K562 (cell line): Measurements from ENCODE around the gene TMEM30A. TPM values are rescaled to one million over a fixed set of nuclear protein-coding genes. Genes with fewer than 3 reads are reported as not detected.

ENCODE experiments used
- BHLHE40 ChIP-seq: IDR thresholded peaks from 2 replicates; pipeline ENCODE4 v1.6.1; 2011; ENCODE audit warnings: low read length, improper control_type of control experiment
- C11orf30 ChIP-seq: fragments of 450-650 bp; IDR thresholded peaks from 2 replicates; pipeline ENCODE4 v1.6.1; 2016; ENCODE audit warnings: low read depth, mild to moderate bottlenecking
- CREBBP ChIP-seq: IDR thresholded peaks from one replicate; pipeline ENCODE4 v1.6.1; 2012; ENCODE audit warnings: low read depth, mild to moderate bottlenecking, control low read depth, inconsistent platforms, low read length
- DIDO1 ChIP-seq: fragments of 450-650 bp; IDR thresholded peaks from 2 replicates; pipeline ENCODE4 v1.6.1; 2016; ENCODE audit warnings: low read depth, missing biosample characterization, missing genetic modification characterization
- E2F3 ChIP-seq: fragments of 250-450 bp; sonication (Bioruptor Pico); IDR thresholded peaks from 2 replicates; pipeline ENCODE4 v1.4.0; 2020; ENCODE audit warnings: mild to moderate bottlenecking
- GATAD2A ChIP-seq: fragments of 450-650 bp; IDR thresholded peaks from 2 replicates; pipeline ENCODE4 v1.6.1; 2017
- HCFC1 ChIP-seq: IDR thresholded peaks from 2 replicates; pipeline ENCODE4 v1.6.1; 2012; ENCODE audit warnings: low read depth, low read length, improper control_type of control experiment
- HNRNPUL1 ChIP-seq: fragments of 200-400 bp; formaldehyde crosslinking; IDR thresholded peaks from 2 replicates; pipeline ENCODE4 v1.6.1; 2017; ENCODE audit warnings: low read length
- MYC ChIP-seq, 2 experiments: fragments of 250-450 bp in 1 of 2; sonication (Bioruptor Pico) in 1 of 2; IDR thresholded peaks; 2 replicates each; pipeline versions ENCODE4 v1.5.1 to v1.6.1; 2012 to 2021; ENCODE audit warnings: low read depth in 2 of 2, borderline replicate concordance in 1 of 2, improper control_type of control experiment in 1 of 2, low read length in 1 of 2, mild to moderate bottlenecking in 1 of 2, moderate library complexity in 1 of 2
- TEAD1 ChIP-seq, 2 experiments: fragments of 450-650 bp in 1 of 2; sonication (generic) in 1 of 2; formaldehyde crosslinking; IDR thresholded peaks; 2 replicates each; pipeline versions ENCODE4 v1.4.0 to v1.8.0; 2020 to 2022; ENCODE audit warnings: mild to moderate bottlenecking in 2 of 2, missing genetic modification reagents in 1 of 2
- XRCC5 ChIP-seq: fragments of 200-400 bp; formaldehyde crosslinking; IDR thresholded peaks from 2 replicates; pipeline ENCODE4 v1.6.1; 2017; ENCODE audit warnings: low read depth, mild to moderate bottlenecking, low read length
- ZSCAN29 ChIP-seq: fragments of 450-650 bp; IDR thresholded peaks from 2 replicates; pipeline ENCODE4 v1.6.1; 2017
- polyA plus RNA-seq, 8 experiments: library from polyadenylated mRNA; depleted of rRNA in 4 of 8; stranded (reverse) in 5 of 8; unstranded in 3 of 8; fragments of >200 nt; fragmentation: Nextera tagmentation in 2 of 8; fragmentation: Illumina TruSeq in 1 of 8; extraction: Ambion mirVana in 2 of 8; extraction: Trizol in 1 of 8; gene quantifications; 2 replicates each; pipeline versions ENCODE4 v1.2.1 to v1.2.3, GENCODE V29; 2011 to 2014; ENCODE audit warnings: inconsistent platforms in 1 of 8, missing spikeins in 1 of 8
- total RNA-seq, 7 experiments: library from RNA; depleted of rRNA in 6 of 7; stranded (reverse); fragments of >200 nt in 6 of 7; fragmentation: Illumina TruSeq in 2 of 7; extraction: Trizol in 2 of 7; gene quantifications; 2 replicates each; pipeline versions ENCODE4 v1.2.1 to v1.2.3, GENCODE V29; 2011 to 2021; ENCODE audit warnings: low replicate concordance in 1 of 7
- TF ChIP-seq, protein P1 (sequence below): fragments of 250-450 bp; sonication (Bioruptor Pico); IDR thresholded peaks from 2 replicates; pipeline ENCODE4 v1.8.0; 2021; ENCODE audit warnings: moderate library complexity, mild to moderate bottlenecking, inconsistent platforms
- TF ChIP-seq, protein P2 (sequence below), 2 experiments: fragments of 450-650 bp in 1 of 2; sonication (generic) in 1 of 2; formaldehyde crosslinking in 1 of 2; IDR thresholded peaks; 2 replicates each; pipeline versions ENCODE4 v1.7.1 to v1.9.0; 2016 to 2022; ENCODE audit warnings: inconsistent platforms in 1 of 2, mild to moderate bottlenecking in 1 of 2, missing genetic modification reagents in 1 of 2
- TF ChIP-seq, protein P3 (sequence below): fragments of 450-650 bp; IDR thresholded peaks from one replicate; pipeline ENCODE4 v1.6.1; 2018; ENCODE audit warnings: mild to moderate bottlenecking, moderate library complexity; ENCODE audit not compliant: partially characterized antibody

The TMEM30A gene
- total and polyA plus RNA-seq, 9 of the 15 experiments (the other 6 are each of a cell fraction or from before 2014, with no cell fraction given), result 6.5 to 31.2 (median 16.3) TPM

DNA sequence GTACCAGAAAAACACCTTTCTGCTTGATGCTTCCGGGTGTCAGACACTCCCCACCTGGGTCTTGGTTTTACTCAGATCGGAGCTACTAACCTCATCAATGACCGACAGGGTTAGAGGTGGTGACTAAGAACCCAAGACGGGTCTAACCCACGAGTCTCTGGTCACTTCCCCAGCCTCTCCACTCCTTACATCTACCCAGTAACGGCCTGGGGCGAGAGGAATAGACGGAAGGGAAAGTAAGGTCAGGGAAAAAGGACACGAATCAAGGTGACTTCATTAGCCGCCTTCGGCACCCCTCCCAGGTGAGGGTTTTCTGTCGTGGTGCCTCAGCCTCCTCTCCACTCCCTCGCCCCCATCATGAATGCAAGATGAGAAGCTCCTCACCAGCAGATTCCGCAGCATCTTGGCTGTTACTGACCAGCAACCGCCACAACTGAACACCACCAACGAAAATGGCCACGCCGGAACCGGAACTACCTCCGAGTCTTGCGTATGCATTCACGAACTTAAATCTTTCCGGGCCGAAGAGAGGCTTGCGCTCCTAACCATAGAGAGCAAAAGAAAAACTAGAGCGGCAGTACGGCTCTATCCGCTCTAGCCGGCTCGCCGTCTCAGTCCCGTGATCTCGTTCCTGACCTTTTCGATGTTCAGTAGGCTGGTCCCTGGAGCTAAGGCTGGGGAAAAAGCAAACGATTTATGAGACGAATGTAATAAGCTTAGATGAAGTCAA lies 41.1 kb downstream of the TMEM30A start, which contains the start of gene COX7A2 (continued):
- TF ChIP-seq HNRNPUL1 (no peak), HCFC1 (peak; percentile 76), DIDO1 (tag) (peak; percentile 75), TEAD1 (CRISPR knock-in tag; IDR thresholded peaks at IDR 0.05) (peak in 1 of 2 experiments; percentile 64; a peak in 1 of 4 replicates), XRCC5 (0 out of 2 replicates have a peak, but pooled peaks have one; percentile 66), GATAD2A (no peak), CREBBP (no peak), ZSCAN29 (no peak), BHLHE40 (peak; percentile 94), C11orf30 (peak; percentile 72), E2F3 (CRISPR knock-in tag) (no peak), MYC (IDR thresholded peaks at IDR 0.05; ENCODE audit: low read depth, low read length) (peak; percentile 47; the same call in 1 of the 2 replicates), MYC (CRISPR knock-in tag; IDR thresholded peaks at IDR 0.05; ENCODE audit: borderline replicate concordance, low read depth) (no peak)
- TF ChIP-seq, protein P1, sequence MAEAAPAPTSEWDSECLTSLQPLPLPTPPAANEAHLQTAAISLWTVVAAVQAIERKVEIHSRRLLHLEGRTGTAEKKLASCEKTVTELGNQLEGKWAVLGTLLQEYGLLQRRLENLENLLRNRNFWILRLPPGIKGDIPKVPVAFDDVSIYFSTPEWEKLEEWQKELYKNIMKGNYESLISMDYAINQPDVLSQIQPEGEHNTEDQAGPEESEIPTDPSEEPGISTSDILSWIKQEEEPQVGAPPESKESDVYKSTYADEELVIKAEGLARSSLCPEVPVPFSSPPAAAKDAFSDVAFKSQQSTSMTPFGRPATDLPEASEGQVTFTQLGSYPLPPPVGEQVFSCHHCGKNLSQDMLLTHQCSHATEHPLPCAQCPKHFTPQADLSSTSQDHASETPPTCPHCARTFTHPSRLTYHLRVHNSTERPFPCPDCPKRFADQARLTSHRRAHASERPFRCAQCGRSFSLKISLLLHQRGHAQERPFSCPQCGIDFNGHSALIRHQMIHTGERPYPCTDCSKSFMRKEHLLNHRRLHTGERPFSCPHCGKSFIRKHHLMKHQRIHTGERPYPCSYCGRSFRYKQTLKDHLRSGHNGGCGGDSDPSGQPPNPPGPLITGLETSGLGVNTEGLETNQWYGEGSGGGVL (CRISPR knock-in tag), result no peak
- TF ChIP-seq, protein P2, sequence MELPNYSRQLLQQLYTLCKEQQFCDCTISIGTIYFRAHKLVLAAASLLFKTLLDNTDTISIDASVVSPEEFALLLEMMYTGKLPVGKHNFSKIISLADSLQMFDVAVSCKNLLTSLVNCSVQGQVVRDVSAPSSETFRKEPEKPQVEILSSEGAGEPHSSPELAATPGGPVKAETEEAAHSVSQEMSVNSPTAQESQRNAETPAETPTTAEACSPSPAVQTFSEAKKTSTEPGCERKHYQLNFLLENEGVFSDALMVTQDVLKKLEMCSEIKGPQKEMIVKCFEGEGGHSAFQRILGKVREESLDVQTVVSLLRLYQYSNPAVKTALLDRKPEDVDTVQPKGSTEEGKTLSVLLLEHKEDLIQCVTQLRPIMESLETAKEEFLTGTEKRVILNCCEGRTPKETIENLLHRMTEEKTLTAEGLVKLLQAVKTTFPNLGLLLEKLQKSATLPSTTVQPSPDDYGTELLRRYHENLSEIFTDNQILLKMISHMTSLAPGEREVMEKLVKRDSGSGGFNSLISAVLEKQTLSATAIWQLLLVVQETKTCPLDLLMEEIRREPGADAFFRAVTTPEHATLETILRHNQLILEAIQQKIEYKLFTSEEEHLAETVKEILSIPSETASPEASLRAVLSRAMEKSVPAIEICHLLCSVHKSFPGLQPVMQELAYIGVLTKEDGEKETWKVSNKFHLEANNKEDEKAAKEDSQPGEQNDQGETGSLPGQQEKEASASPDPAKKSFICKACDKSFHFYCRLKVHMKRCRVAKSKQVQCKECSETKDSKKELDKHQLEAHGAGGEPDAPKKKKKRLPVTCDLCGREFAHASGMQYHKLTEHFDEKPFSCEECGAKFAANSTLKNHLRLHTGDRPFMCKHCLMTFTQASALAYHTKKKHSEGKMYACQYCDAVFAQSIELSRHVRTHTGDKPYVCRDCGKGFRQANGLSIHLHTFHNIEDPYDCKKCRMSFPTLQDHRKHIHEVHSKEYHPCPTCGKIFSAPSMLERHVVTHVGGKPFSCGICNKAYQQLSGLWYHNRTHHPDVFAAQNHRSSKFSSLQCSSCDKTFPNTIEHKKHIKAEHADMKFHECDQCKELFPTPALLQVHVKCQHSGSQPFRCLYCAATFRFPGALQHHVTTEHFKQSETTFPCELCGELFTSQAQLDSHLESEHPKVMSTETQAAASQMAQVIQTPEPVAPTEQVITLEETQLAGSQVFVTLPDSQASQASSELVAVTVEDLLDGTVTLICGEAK (IDR thresholded peaks at IDR 0.05), result peak; percentile 96
- TF ChIP-seq, protein P2 (CRISPR knock-in tag; IDR thresholded peaks at IDR 0.05), result no peak
- TF ChIP-seq, protein P3, sequence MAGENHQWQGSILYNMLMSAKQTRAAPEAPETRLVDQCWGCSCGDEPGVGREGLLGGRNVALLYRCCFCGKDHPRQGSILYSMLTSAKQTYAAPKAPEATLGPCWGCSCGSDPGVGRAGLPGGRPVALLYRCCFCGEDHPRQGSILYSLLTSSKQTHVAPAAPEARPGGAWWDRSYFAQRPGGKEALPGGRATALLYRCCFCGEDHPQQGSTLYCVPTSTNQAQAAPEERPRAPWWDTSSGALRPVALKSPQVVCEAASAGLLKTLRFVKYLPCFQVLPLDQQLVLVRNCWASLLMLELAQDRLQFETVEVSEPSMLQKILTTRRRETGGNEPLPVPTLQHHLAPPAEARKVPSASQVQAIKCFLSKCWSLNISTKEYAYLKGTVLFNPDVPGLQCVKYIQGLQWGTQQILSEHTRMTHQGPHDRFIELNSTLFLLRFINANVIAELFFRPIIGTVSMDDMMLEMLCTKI, result no peak
